ENCODE data around the gene ANK3. TPM values are rescaled to one million over a fixed set of nuclear protein-coding genes. Genes with fewer than 3 reads are reported as not detected.

ANK3 gene
- polyA plus RNA-seq, 1 donor (not counting 4 experiments of a cell fraction or from before 2014, with no cell fraction given): 8.3 TPM

GRCh38 chr10:60291344-60291930, 98.2 kb downstream of the ANK3 start:
- Histone ChIP-seq H3K79me2 (ENCODE audit: control insufficient read depth, insufficient read depth, low read length) (no peaks in the 10 kb centered on the region), H3K9me1 (ENCODE audit: control insufficient read depth, extremely low read depth, insufficient read depth, low read length) (no peaks in the 10 kb centered on the region), H3K27ac (ENCODE audit: control insufficient read depth, insufficient read depth, low read length) (no peak overlapping the region), H3K4me2 (ENCODE audit: control insufficient read depth, extremely low read depth, insufficient read depth, low read depth, low read length) (no peak overlapping the region), H2AFZ (ENCODE audit: control insufficient read depth, low read length) (no peak overlapping the region), H3K4me1 (ENCODE audit: control insufficient read depth, extremely low read depth, insufficient read depth, low read length) (no peaks in the 10 kb centered on the region), H3K9me3 (ENCODE audit: control insufficient read depth, low read depth, low read length) (no peaks in the 10 kb centered on the region), H3K4me3 (ENCODE audit: control insufficient read depth in 2 of 3, extremely low read depth in 1 of 3, insufficient read depth in 2 of 3, low read depth in 1 of 3, low read length in 3 of 3) (no peak overlapping the region), H3K9ac (ENCODE audit: control insufficient read depth, extremely low read depth, insufficient read depth, low read length) (no peak overlapping the region), H3K36me3 (ENCODE audit: control insufficient read depth in 2 of 2, extremely low read depth in 1 of 2, insufficient read depth in 2 of 2, low read length in 2 of 2) (no peaks in the 10 kb centered on the region), H4K20me1 (ENCODE audit: control insufficient read depth, extremely low read depth, insufficient read depth, low read length) (no peaks in the 10 kb centered on the region), H3K27me3 (ENCODE audit: control insufficient read depth, extremely low read depth, insufficient read depth, low read length) (no peaks in the 10 kb centered on the region)
- FAIRE-seq (no peak), DNase-seq (ENCODE audit: low read depth, low spot score) (no peak)
- dilution Hi-C loops (cut with MboI; ENCODE audit: extremely low pct_ligation_motif_present, low sequenced_read_pairs): no loop called here
- TF ChIP-seq EZH2 (IDR thresholded peaks at IDR 0.05; ENCODE audit: low read length) (no peak), CTCF (optimal IDR thresholded peaks at IDR 0.05 in 1 of 3, IDR thresholded peaks at IDR 0.05 in 1 of 3, conservative IDR thresholded peaks at IDR 0.05 in 1 of 3; ENCODE audit: extremely low read depth in 1 of 3, insufficient read depth in 2 of 3, low read length in 3 of 3) (no peak)

- Histone ChIP-seq H3K4me2 (ENCODE audit: control insufficient read depth, extremely low read depth, insufficient read depth, low read depth, low read length) (no peak overlapping the region), H3K4me3 (ENCODE audit: control insufficient read depth in 2 of 3, extremely low read depth in 1 of 3, insufficient read depth in 2 of 3, low read depth in 1 of 3, low read length in 3 of 3) (no peak overlapping the region), H3K36me3 (ENCODE audit: control insufficient read depth in 2 of 2, extremely low read depth in 1 of 2, insufficient read depth in 2 of 2, low read length in 2 of 2) (no peaks in the 10 kb centered on the region), H3K9me1 (ENCODE audit: control insufficient read depth, extremely low read depth, insufficient read depth, low read length) (no peaks in the 10 kb centered on the region), H3K4me1 (ENCODE audit: control insufficient read depth, extremely low read depth, insufficient read depth, low read length) (no peaks in the 10 kb centered on the region), H2AFZ (ENCODE audit: control insufficient read depth, low read length) (no peak overlapping the region), H3K9ac (ENCODE audit: control insufficient read depth, extremely low read depth, insufficient read depth, low read length) (no peak overlapping the region), H3K79me2 (ENCODE audit: control insufficient read depth, insufficient read depth, low read length) (no peaks in the 10 kb centered on the region), H3K9me3 (ENCODE audit: control insufficient read depth, low read depth, low read length) (no peaks in the 10 kb centered on the region), H3K27ac (ENCODE audit: control insufficient read depth, insufficient read depth, low read length) (no peak overlapping the region), H4K20me1 (ENCODE audit: control insufficient read depth, extremely low read depth, insufficient read depth, low read length) (no peaks in the 10 kb centered on the region), H3K27me3 (ENCODE audit: control insufficient read depth, extremely low read depth, insufficient read depth, low read length) (no peaks in the 10 kb centered on the region)
- FAIRE-seq (no peak), DNase-seq (ENCODE audit: low read depth, low spot score) (no peak)
- TF ChIP-seq EZH2 (IDR thresholded peaks at IDR 0.05; ENCODE audit: low read length): no peak
- no peak for TF ChIP-seq CTCF (optimal IDR thresholded peaks at IDR 0.05 in 1 of 3, IDR thresholded peaks at IDR 0.05 in 1 of 3, conservative IDR thresholded peaks at IDR 0.05 in 1 of 3; ENCODE audit: extremely low read depth in 1 of 3, insufficient read depth in 2 of 3, low read length in 3 of 3)
- dilution Hi-C loops (cut with MboI; ENCODE audit: extremely low pct_ligation_motif_present, low sequenced_read_pairs): no loop called here
These were observed 99.1 kb downstream of the ANK3 start for GRCh38 chr10:60290558-60290957.

All from keratinocyte (primary cell).